HepG2 (cell line): ENCODE results near the gene ITGB8. TPM values are rescaled to one million over a fixed set of nuclear protein-coding genes. Genes with fewer than 3 reads are reported as not detected.

Source experiments
- ATAC-seq: fragments of 200-7000 bp; cut with Tn5 transposase; 3 replicates; pipeline ENCODE4 v1.9.1; 2020; ENCODE audit warnings: mild to moderate bottlenecking, moderate library complexity
- BruUV-seq: library from RNA; stranded (reverse); fragments of 400-500 nt; replicated peaks from 2 replicates; lab custom pipeline; 2021; lab: Mats Ljungman, UMichigan
- CTCF ChIA-PET: fragments of 300-600 bp; formaldehyde crosslinking; extraction: SDS; loops from one replicate; lab custom pipeline; 2021; ENCODE audit warnings: low total read pairs, inconsistent platforms, low intra/inter-chr PET ratio; lab: Yijun Ruan, JAX
- POLR2A ChIA-PET: fragments of 350-600 bp; sonication (Branson Sonifier 250); formaldehyde crosslinking; loops from one replicate; lab custom pipeline; 2020; ENCODE audit warnings: antibody characterized with exemption, inconsistent platforms; lab: Yijun Ruan, JAX
- DNase-seq: peaks from one replicate; pipeline ENCODE4 v3.0.0-alpha.2; 2015; ENCODE audit warnings: low spot score
- FAIRE-seq: peaks from 3 replicates; lab custom pipeline; 2011; peaks lifted over from hg19 to GRCh38; lab: Jason Lieb, UNC
- H2AFZ ChIP-seq: one replicate; pipeline ENCODE4 v1.6.1; 2011; ENCODE audit warnings: low read length, inconsistent platforms
- H3K27ac ChIP-seq: fragments of 300-600 bp; 3 replicates; pipeline ENCODE4 v1.8.0; 2011; ENCODE audit warnings: mixed run types, mild to moderate bottlenecking, mixed read lengths, low read length, inconsistent platforms; ENCODE audit not compliant: insufficient read depth; ENCODE audit errors: extremely low read length
- H3K27me3 ChIP-seq, 2 experiments: fragments of 200-600 bp in 1 of 2; 2 replicates in 1 of 2; 3 replicates in 1 of 2; pipeline versions ENCODE4 v1.6.0 to v1.8.0; 2011; ENCODE audit warnings: low read length in 2 of 2, mild to moderate bottlenecking in 2 of 2, moderate library complexity in 2 of 2, inconsistent platforms in 1 of 2; ENCODE audit not compliant: insufficient read depth in 2 of 2, control insufficient read depth in 1 of 2
- H3K36me3 ChIP-seq, 2 experiments: fragments of 200-600 bp in 1 of 2; replicated peaks in 1 of 2; 2 replicates in 1 of 2; 3 replicates in 1 of 2; pipeline versions ENCODE4 v1.5.1 to v1.8.0; 2011; ENCODE audit warnings: low read length in 2 of 2, inconsistent platforms in 1 of 2; ENCODE audit not compliant: insufficient read depth in 2 of 2, control insufficient read depth in 1 of 2
- H3K4me1 ChIP-seq: 2 replicates; pipeline ENCODE4 v1.5.1; 2012; ENCODE audit warnings: low read length, inconsistent platforms; ENCODE audit not compliant: insufficient read depth
- H3K4me2 ChIP-seq: 2 replicates; pipeline ENCODE4 v1.6.0; 2011; ENCODE audit warnings: low read depth, low read length, inconsistent platforms
- H3K4me3 ChIP-seq, 3 experiments: fragments of 200-600 bp in 1 of 3; sonication (generic), shearing (Covaris generic) in 1 of 3; replicated peaks in 1 of 3; 2 replicates each; pipeline ENCODE4 v1.5.1; 2011 to 2016; ENCODE audit warnings: low read length in 3 of 3, inconsistent platforms in 2 of 3, low read depth in 2 of 3, mild to moderate bottlenecking in 2 of 3, control low read depth in 1 of 3, mixed read lengths in 1 of 3; ENCODE audit not compliant: insufficient read depth in 1 of 3
- H3K79me2 ChIP-seq: one replicate; pipeline ENCODE4 v1.6.1; 2011; ENCODE audit warnings: low read length, inconsistent platforms; ENCODE audit not compliant: insufficient read depth
- H3K9ac ChIP-seq: 2 replicates; pipeline ENCODE4 v1.6.0; 2011; ENCODE audit warnings: mild to moderate bottlenecking, low read depth, low read length, inconsistent platforms; ENCODE audit not compliant: insufficient read depth
- H3K9me3 ChIP-seq: 2 replicates; pipeline ENCODE4 v1.5.1; 2012; ENCODE audit warnings: mild to moderate bottlenecking, low read length
- H4K20me1 ChIP-seq: 2 replicates; pipeline ENCODE4 v1.6.0; 2011; ENCODE audit warnings: inconsistent platforms, mild to moderate bottlenecking, low read length, moderate library complexity; ENCODE audit not compliant: insufficient read depth
- KLF11 ChIP-seq: IDR thresholded peaks from 2 replicates; pipeline ENCODE4 v1.6.1; 2016; ENCODE audit warnings: missing compliant biosample characterization
- MAX ChIP-seq: IDR thresholded peaks from 2 replicates; pipeline ENCODE4 v1.6.1; 2012; ENCODE audit warnings: inconsistent platforms
- NPAS2 ChIP-seq: sonication (generic); formaldehyde crosslinking; IDR thresholded peaks from 2 replicates; pipeline ENCODE4 v1.8.0; 2022; ENCODE audit warnings: mild to moderate bottlenecking, missing genetic modification reagents, borderline replicate concordance
- POLR2G ChIP-seq: fragments of 200-400 bp; formaldehyde crosslinking; IDR thresholded peaks from 2 replicates; pipeline ENCODE4 v1.6.1; 2018; ENCODE audit warnings: mild to moderate bottlenecking, low read depth, low read length, moderate library complexity
- SATB2 ChIP-seq: sonication (generic); formaldehyde crosslinking; IDR thresholded peaks from 2 replicates; pipeline ENCODE4 v1.5.0; 2020; ENCODE audit warnings: missing genetic modification reagents
- SOX6 ChIP-seq, 2 experiments: fragments of 450-650 bp in 1 of 2; sonication (generic) in 1 of 2; formaldehyde crosslinking in 1 of 2; IDR thresholded peaks; 2 replicates each; pipeline versions ENCODE4 v1.4.0 to v1.6.1; 2017 to 2020; ENCODE audit warnings: antibody characterized with exemption in 1 of 2, mild to moderate bottlenecking in 1 of 2, missing genetic modification reagents in 1 of 2
- SRSF9 ChIP-seq: fragments of 200-400 bp; formaldehyde crosslinking; IDR thresholded peaks from 2 replicates; pipeline ENCODE4 v1.6.1; 2018; ENCODE audit warnings: borderline replicate concordance, mild to moderate bottlenecking, low read depth, low read length; ENCODE audit not compliant: insufficient read depth, poor library complexity, severe bottlenecking
- TEAD2 ChIP-seq: sonication (generic); formaldehyde crosslinking; IDR thresholded peaks from 2 replicates; pipeline ENCODE4 v1.9.0; 2021; ENCODE audit warnings: missing genetic modification reagents
- XBP1 ChIP-seq: sonication (generic); formaldehyde crosslinking; IDR thresholded peaks from 2 replicates; pipeline ENCODE4 v1.5.0; 2020; ENCODE audit warnings: missing genetic modification reagents
- ZBTB4 ChIP-seq: sonication (generic); formaldehyde crosslinking; IDR thresholded peaks from 2 replicates; pipeline ENCODE4 v1.4.0; 2020; ENCODE audit warnings: missing genetic modification reagents, mild to moderate bottlenecking, borderline replicate concordance
- ZNF101 ChIP-seq: sonication (generic); formaldehyde crosslinking; IDR thresholded peaks from 2 replicates; pipeline ENCODE4 v1.4.0; 2020; ENCODE audit warnings: mild to moderate bottlenecking, low read depth, missing genetic modification reagents, borderline replicate concordance
- ZNF18 ChIP-seq: sonication (generic); formaldehyde crosslinking; IDR thresholded peaks from 2 replicates; pipeline ENCODE4 v1.8.0; 2022; ENCODE audit warnings: mild to moderate bottlenecking, missing genetic modification reagents; ENCODE audit not compliant: insufficient replicate concordance
- ZNF441 ChIP-seq: sonication (generic); formaldehyde crosslinking; IDR thresholded peaks from 2 replicates; pipeline ENCODE4 v1.7.0; 2021; ENCODE audit warnings: missing genetic modification reagents, borderline replicate concordance
- ZNF747 ChIP-seq: sonication (generic); formaldehyde crosslinking; IDR thresholded peaks from 2 replicates; pipeline ENCODE4 v1.8.1; 2023; ENCODE audit warnings: missing genetic modification reagents, mild to moderate bottlenecking, borderline replicate concordance
- WGBS: methylation state at CpG from one replicate; pipeline ENCODE4 v1.1.6; 2017; ENCODE audit warnings: low lambda C conversion rate; 5-methylcytosine and 5-hydroxymethylcytosine counted together
- in situ Hi-C: cut with HindIII; loops from 2 replicates; pipeline ENCODE4 v1.10.0; 2017; ENCODE audit warnings: low pct_unique_long_range_greater_than_20kb; ENCODE audit not compliant: extremely low pct_ligation_motif_present
- intact Hi-C: fragments of 100-400 bp; cut with micrococcal nuclease; formaldehyde crosslinking; loops from one replicate; pipeline ENCODE4 v1.10.0; 2022; ENCODE audit not compliant: unreplicated experiment
- polyA plus RNA-seq, 8 experiments: library from polyadenylated mRNA; depleted of rRNA in 3 of 8; stranded (reverse) in 7 of 8; unstranded in 1 of 8; fragments of >200 nt; fragmentation: Illumina TruSeq in 4 of 8; extraction: Trizol in 4 of 8; gene quantifications; 2 replicates each; pipeline versions ENCODE4 v1.2.1 to v1.2.3, GENCODE V29; 2011 to 2016; ENCODE audit warnings: low read depth in 4 of 8, missing spikeins in 1 of 8, mixed read lengths in 1 of 8; ENCODE audit not compliant: insufficient read depth in 1 of 8
- total RNA-seq, 5 experiments: library from RNA; depleted of rRNA; stranded (reverse); fragments of >200 nt; fragmentation: Illumina TruSeq; extraction: Trizol; gene quantifications; 2 replicates each; pipeline ENCODE4 v1.2.3, GENCODE V29; 2016; ENCODE audit warnings: low read depth in 1 of 5
- TF ChIP-seq, protein P1 (sequence below): sonication (generic); formaldehyde crosslinking; IDR thresholded peaks from 2 replicates; pipeline ENCODE4 v1.4.0; 2020; ENCODE audit warnings: missing genetic modification reagents, borderline replicate concordance

The ITGB8 gene
- total and polyA plus RNA-seq, 2 of the 13 experiments (the other 11 are each of a cell fraction or from before 2014, with no cell fraction given), result 0.01 TPM; not detected in 1

GRCh38 chr7:20288036-20288435, 42.7 kb upstream of the ITGB8 start (continued):
- TF ChIP-seq, protein P1, sequence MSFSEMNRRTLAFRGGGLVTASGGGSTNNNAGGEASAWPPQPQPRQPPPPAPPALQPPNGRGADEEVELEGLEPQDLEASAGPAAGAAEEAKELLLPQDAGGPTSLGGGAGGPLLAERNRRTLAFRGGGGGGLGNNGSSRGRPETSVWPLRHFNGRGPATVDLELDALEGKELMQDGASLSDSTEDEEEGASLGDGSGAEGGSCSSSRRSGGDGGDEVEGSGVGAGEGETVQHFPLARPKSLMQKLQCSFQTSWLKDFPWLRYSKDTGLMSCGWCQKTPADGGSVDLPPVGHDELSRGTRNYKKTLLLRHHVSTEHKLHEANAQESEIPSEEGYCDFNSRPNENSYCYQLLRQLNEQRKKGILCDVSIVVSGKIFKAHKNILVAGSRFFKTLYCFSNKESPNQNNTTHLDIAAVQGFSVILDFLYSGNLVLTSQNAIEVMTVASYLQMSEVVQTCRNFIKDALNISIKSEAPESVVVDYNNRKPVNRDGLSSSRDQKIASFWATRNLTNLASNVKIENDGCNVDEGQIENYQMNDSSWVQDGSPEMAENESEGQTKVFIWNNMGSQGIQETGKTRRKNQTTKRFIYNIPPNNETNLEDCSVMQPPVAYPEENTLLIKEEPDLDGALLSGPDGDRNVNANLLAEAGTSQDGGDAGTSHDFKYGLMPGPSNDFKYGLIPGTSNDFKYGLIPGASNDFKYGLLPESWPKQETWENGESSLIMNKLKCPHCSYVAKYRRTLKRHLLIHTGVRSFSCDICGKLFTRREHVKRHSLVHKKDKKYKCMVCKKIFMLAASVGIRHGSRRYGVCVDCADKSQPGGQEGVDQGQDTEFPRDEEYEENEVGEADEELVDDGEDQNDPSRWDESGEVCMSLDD, result no peak
- TF ChIP-seq NPAS2 (CRISPR knock-in tag) (no peak), ZNF18 (CRISPR knock-in tag) (no peak), SOX6 (IDR thresholded peaks at IDR 0.05) (no peak), SOX6 (CRISPR knock-in tag; IDR thresholded peaks at IDR 0.05) (no peak), SRSF9 (no peak)

DNA sequence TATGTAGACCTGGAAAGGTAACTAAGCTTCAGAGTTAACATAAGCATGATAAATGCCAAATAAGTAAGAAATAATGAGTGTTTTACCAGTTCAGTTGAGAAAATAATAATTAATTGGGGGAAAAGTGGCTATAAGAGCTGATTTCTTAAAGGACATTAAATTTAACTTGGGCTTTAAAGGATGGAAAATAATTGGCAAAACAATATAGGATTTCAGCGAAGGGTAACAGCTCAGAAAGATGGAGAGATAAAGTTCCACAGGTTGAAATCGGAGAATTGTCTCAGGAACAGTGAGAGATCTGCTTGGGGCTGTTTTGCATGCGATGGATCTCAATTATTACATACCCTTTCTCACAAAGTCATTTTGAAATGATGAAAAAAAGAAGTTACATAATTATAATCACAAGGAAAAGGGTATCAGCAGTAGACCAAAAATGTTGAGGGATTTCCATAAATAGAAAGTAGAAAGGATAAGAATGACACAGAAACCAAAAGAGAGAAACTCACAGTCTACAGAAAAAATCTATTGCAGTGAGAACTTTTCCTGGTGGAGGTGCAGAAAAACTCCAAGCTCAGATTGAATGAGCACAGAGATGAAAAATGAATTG, 40.1 kb upstream of the ITGB8 start:
- Histone ChIP-seq H3K27ac (no peak overlapping the region), H3K9ac (no peak overlapping the region), H4K20me1 (no peaks in the 10 kb centered on the region), H3K79me2 (no peaks in the 10 kb centered on the region), H3K4me1 (no peaks in the 10 kb centered on the region), H3K36me3 (no peaks in the 10 kb centered on the region), H3K27me3 (no peaks in the 10 kb centered on the region), H3K9me3 (no peaks in the 10 kb centered on the region), H3K4me2 (no peak overlapping the region), H3K4me3 (no peak overlapping the region), H2AFZ (no peak overlapping the region)
- ATAC-seq (no peak), FAIRE-seq (no peak), DNase-seq (no peak)
- WGBS, result 36% methylated on average over 3 of the region's 3 CpGs
- ChIA-PET POLR2A (no interaction called here), CTCF (no interaction called here)
- BruUV-seq, result no TSS peak
- in situ Hi-C loops, result no loop called here
- intact Hi-C loops, result no loop called here
- no peak for TF ChIP-seq SATB2
- TF ChIP-seq ZNF441, result no peak
- no peak for TF ChIP-seq XBP1 (CRISPR knock-in tag)
- no peak for TF ChIP-seq MAX
- TF ChIP-seq KLF11 (CRISPR knock-in tag), result no peak
- no peak for TF ChIP-seq ZBTB4 (CRISPR knock-in tag)
- TF ChIP-seq ZNF747 (CRISPR knock-in tag), result no peak
- no peak for TF ChIP-seq TEAD2
- no peak for TF ChIP-seq ZNF101 (CRISPR knock-in tag)
- no peak for TF ChIP-seq POLR2G
